ENCODE data around the gene AGPAT2.

AGPAT2 gene

GRCh38 chr9:136698635-136699246, 11.5 kb upstream of the AGPAT2 start:
- TF ChIP-seq CTCF (conservative IDR thresholded peaks at IDR 0.05): no peak

GRCh38 chr9:136697821-136698526, 10.7 kb upstream of the AGPAT2 start:
- no peak overlapping the region; the same call in 1 of the 2 replicates for H3K27ac ChIP-seq
- TF ChIP-seq CTCF (conservative IDR thresholded peaks at IDR 0.05) (no peak), ZFX (IDR thresholded peaks at IDR 0.05) (no peak)

More at GRCh38 chr9:136698635-136699246, 11.5 kb upstream of the AGPAT2 start:
- H3K27ac ChIP-seq: no peak overlapping the region

GRCh38 chr9:136697146-136697820, 10.0 kb upstream of the AGPAT2 start:
- no peak for TF ChIP-seq ZFX (IDR thresholded peaks at IDR 0.05)
- no peak for TF ChIP-seq CTCF (conservative IDR thresholded peaks at IDR 0.05)
- peak overlapping the region; percentile 13; the same call in 1 of the 2 replicates for H3K27ac ChIP-seq

GRCh38 chr9:136696502-136696901, 9.2 kb upstream of the AGPAT2 start:
- peak overlapping the region; percentile 83 for H3K27ac ChIP-seq
- TF ChIP-seq CTCF (conservative IDR thresholded peaks at IDR 0.05) (no peak), ZFX (IDR thresholded peaks at IDR 0.05) (no peak)

GRCh38 chr9:136695955-136696354, 8.7 kb upstream of the AGPAT2 start:
- TF ChIP-seq ZFX (IDR thresholded peaks at IDR 0.05) (no peak), CTCF (conservative IDR thresholded peaks at IDR 0.05) (no peak)
- peak overlapping the region; percentile 83 for H3K27ac ChIP-seq

GRCh38 chr9:136695435-136695895, 8.2 kb upstream of the AGPAT2 start:
- peak overlapping the region; percentile 83 for H3K27ac ChIP-seq
- TF ChIP-seq ZFX (IDR thresholded peaks at IDR 0.05) (no peak), CTCF (conservative IDR thresholded peaks at IDR 0.05) (no peak)

GRCh38 chr9:136694872-136695247, 7.6 kb upstream of the AGPAT2 start:
- H3K27ac ChIP-seq: peak overlapping the region; percentile 83
- no peak for TF ChIP-seq ZFX (IDR thresholded peaks at IDR 0.05)
- TF ChIP-seq CTCF (conservative IDR thresholded peaks at IDR 0.05): no peak

Measured in C4-2B (cell line).